G401.6 (cell line): ENCODE data around the gene SPR.

Experiments
- FAIRE-seq: peaks from 2 replicates; lab custom pipeline; 2012; peaks lifted over from hg19 to GRCh38; lab: Jason Lieb, UNC

SPR gene

DNA sequence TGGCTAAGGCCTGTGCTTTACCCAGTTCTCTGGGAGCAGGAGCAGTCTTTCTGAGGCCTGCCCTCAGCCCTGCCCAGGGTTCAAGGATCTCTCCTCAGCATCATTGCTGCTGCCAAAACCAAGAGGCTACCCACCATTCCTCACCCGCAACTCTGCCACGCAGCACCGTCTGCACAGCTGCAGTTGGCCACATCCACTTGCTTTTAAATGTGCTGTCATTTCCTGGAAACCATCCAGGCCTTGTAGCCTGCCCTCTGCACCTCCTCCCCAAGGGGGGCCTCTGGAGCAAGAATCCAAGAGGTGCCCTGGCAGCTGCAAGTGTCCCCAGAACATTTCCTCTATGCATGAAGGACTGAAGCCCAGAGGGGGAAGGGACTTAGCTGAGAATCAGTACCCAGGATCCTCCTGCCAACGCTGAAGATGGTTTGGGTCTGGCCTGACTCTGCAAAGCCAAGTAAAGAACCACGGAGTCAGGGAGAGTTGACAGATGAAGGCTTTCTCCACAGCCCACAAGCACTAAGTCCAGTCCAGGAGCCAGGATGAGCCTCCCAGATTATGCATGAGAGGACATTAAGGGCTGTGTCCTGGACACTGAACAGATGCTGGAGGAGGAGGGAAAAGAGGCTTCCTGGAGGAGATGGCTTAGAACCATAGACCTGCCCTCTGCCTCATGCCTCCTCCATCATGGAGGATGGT, 45.0 kb downstream of the SPR start:
- no peak for FAIRE-seq

DNA sequence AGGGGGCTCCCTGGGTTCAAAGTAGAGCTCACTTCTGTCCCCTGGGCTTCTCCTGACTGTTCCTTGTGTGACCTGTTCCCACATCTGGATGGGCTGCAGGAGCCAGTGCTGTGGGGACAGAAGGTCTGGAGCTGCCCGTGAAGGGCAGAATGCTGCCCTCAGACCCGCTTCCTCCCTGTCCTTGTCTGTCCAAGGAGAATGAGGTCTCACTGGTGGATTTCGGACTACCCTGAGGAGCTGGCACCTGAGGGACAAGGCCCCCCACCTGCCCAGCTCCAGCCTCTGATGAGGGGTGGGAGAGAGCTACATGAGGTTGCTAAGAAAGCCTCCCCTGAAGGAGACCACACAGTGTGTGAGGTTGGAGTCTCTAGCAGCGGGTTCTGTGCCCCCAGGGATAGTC, 45.6 kb downstream of the SPR start:
- no peak for FAIRE-seq

DNA sequence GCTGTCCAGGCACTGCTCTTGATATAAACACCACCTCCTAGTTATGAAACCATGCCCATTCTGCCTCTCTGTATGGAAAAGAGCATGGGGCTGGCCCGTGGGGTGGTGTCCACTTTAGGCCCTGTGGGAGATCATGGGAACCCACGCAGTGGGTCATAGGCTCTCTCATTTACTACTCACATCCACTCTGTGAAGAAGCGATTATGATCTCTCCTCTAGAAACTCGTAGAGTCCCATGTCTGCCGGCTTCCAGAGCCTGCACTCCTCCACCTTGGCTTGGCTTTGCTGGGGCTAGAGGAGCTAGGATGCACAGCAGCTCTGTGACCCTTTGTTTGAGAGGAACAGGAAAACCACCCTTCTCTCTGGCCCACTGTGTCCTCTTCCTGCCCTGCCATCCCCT, 46.0 kb downstream of the SPR start:
- FAIRE-seq = no peak

DNA sequence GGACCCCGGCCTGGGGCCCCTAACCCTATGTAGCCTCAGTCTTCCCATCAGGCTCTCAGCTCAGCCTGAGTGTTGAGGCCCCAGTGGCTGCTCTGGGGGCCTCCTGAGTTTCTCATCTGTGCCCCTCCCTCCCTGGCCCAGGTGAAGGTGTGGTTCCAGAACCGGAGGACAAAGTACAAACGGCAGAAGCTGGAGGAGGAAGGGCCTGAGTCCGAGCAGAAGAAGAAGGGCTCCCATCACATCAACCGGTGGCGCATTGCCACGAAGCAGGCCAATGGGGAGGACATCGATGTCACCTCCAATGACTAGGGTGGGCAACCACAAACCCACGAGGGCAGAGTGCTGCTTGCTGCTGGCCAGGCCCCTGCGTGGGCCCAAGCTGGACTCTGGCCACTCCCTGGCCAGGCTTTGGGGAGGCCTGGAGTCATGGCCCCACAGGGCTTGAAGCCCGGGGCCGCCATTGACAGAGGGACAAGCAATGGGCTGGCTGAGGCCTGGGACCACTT, 46.5 kb downstream of the SPR start:
- FAIRE-seq = no peak

DNA sequence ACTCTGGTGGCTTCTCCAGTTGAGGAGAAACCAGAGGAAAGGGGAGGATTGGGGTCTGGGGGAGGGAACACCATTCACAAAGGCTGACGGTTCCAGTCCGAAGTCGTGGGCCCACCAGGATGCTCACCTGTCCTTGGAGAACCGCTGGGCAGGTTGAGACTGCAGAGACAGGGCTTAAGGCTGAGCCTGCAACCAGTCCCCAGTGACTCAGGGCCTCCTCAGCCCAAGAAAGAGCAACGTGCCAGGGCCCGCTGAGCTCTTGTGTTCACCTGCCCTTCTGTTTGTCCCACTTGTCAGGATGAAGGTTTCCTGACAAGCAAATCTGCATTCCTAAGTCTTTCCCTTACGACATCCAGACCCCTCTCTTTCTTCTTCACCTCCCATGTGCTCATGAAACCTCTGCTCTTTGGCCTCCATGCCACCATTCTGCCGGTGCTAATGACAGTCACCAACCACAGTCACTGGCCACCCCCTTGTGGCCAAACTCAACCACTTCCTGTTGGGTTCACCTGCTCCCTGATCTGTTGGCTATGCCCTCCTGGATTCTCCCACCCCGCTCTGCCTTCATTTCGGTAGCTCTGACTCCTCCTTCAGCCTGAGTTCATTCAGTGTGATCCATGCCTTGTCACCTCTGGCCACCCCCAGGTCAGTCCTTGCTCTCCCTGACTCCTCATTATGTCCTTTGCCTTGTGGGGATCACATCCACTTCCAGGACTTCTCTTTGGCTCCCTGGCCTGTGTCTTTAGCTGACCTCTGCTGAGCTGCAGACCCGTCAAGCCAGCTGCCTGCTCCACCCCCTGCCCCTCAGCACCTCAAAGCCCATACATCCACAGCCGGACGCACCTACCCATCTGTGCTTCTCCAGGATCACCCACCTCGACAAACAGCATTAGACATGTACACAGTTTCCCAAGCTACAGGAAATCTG, 47.7 kb downstream of the SPR start:
- FAIRE-seq = no peak

DNA sequence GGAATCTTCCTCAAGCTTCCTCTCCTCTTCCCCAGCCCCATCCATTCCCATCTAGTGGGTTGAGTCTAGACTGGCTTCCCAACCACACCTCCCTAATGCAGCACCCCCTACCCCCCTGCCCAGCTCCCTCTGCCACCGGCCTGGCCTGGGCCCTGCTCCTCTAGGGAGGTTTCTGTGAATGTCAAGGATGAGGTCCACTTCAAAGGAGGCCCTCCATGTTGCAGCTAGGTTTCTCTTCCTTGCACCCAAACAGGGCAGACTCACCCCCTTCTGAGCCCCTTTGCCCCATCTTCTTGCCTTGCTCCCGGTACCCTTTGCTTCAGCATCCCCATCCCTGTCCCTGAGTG, 48.4 kb downstream of the SPR start:
- FAIRE-seq = no peak

DNA sequence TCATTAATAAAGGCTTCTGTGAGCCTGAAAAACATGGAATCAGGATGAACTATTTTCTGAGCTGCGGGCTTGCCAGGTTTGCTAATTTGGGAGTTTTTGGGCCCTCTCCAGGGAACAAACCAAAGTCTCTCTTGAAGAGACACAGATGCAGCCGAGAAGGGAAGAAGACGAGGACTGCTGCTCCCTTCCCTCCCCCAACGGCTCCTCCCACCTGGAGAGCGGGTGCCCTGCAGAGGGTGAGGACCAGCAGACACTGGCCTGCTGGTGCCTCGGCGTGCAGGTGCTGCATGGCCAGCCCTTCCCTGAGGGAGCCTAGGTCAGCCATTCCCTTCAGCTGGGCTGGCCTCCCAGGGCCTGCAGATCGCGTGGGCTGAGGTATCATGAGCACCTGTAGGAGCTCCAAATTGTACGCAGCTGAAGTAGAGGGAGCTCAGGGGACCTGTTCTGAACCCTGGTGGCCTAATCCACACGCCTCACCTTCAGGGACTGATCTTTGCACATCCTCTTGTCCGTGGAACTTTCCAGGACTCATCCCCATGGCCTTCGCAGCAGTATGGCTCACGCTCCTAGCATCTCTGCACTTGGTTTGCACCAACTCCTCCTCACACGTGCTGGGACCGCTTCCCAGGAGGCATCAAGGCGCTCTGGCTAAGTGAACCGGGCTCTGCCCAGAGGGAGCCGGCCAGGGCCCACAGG, 49.6 kb downstream of the SPR start:
- no peak for FAIRE-seq

DNA sequence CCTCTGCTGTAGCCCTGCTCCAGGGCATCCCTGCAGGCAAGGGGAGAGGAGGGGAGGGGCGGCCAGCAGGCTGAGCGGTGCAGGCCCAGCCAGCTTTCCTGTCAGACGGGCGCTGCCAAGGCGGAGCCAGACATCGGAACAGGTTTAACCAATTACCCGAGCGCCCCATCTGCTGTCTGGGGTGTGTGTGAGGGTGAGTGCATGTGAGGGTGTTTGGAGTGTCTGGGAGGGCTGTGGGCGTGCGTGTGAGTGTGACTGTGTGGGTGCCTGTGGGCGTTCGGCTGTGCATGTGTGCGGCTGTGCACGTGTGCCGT, 50.1 kb downstream of the SPR start:
- FAIRE-seq = no peak

DNA sequence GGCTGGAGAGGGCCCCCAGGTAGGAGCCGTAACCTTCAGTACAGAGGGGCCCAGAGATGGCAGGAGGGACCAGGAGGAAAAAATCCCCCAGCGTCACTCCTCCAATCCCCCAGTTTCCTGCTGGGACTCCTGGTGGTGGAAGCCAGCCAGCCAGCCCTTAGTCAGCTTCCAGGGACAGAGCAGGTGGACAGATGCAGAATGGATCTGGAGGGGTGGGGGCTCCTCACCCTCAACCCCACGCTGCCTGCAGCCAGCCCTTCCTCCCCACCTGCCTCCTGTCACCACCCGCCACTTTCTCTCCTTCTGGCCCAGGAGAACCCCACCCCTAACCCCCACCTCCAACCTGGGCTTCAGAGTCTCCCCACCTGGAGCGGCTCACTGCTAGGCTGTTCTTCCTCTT, 51.2 kb downstream of the SPR start:
- no peak for FAIRE-seq

DNA sequence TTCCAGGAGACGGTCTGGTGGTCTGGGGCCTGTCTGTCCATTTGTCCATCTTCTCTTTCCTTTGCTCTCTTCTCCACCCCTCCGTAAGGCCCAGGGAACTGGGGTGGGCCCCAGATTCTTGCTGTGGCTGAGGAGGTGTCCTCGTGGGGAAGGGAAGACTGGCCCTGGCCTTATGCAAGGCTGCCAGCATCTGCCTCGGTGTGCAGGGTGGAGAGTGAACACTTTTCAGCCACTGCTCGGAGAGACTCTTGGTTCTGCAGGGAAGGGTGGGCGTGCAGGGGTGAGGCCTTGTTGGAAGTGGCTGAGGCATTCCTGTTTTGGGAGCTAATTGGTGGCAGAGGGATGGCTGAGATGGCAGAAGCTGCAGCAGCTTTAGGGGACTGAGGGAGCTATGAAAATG, 53.2 kb downstream of the SPR start:
- FAIRE-seq = no peak

DNA sequence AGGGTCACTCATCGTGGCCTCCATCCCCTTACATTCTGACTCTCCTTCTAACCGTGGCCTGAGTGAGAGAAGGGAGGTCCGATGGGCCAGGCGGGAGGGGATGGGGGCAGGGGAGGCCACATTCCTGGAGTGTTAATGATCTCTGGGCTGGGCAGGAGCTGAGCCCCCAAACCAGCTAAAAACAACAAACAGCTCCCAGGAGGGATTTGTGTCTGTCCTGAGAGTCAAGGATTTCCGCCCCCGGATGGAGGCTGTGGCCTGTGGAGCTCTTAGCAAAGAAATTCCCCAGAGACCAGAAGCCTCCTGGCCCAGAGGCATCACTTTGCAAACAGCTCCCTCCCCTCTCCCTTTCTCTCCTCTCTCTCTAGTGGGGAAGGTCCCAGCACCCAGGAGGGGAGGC, 53.6 kb downstream of the SPR start:
- FAIRE-seq = no peak
